Measurements from ENCODE around the gene MTRR.

GRCh38 chr5:7871653-7872052, 2.7 kb downstream of the MTRR start:
- TF ChIP-seq POLR2AphosphoS5 (IDR thresholded peaks at IDR 0.05; ENCODE audit: low read depth, low read length), result no peak
- no peak for TF ChIP-seq POLR2A (IDR thresholded peaks at IDR 0.05; ENCODE audit: low read depth, low read length)
- no peak for TF ChIP-seq TAF1 (IDR thresholded peaks at IDR 0.05; ENCODE audit: low read depth, low read length)
- TF ChIP-seq PAX5 (IDR thresholded peaks at IDR 0.05; ENCODE audit: insufficient read depth, low read length, severe bottlenecking), result no peak
- TF ChIP-seq SPI1 (IDR thresholded peaks at IDR 0.05; ENCODE audit: low read depth, low read length), result no peak
- TF ChIP-seq POU2F2 (IDR thresholded peaks at IDR 0.05; ENCODE audit: low read depth, low read length), result no peak
